ENCODE measurements around the gene CELSR2. TPM values are rescaled to one million over a fixed set of nuclear protein-coding genes. Genes with fewer than 3 reads are reported as not detected.

Gene CELSR2
- total and polyA plus RNA-seq, 12 donors = 0.93 to 10.6 (median 6.2) TPM

DNA sequence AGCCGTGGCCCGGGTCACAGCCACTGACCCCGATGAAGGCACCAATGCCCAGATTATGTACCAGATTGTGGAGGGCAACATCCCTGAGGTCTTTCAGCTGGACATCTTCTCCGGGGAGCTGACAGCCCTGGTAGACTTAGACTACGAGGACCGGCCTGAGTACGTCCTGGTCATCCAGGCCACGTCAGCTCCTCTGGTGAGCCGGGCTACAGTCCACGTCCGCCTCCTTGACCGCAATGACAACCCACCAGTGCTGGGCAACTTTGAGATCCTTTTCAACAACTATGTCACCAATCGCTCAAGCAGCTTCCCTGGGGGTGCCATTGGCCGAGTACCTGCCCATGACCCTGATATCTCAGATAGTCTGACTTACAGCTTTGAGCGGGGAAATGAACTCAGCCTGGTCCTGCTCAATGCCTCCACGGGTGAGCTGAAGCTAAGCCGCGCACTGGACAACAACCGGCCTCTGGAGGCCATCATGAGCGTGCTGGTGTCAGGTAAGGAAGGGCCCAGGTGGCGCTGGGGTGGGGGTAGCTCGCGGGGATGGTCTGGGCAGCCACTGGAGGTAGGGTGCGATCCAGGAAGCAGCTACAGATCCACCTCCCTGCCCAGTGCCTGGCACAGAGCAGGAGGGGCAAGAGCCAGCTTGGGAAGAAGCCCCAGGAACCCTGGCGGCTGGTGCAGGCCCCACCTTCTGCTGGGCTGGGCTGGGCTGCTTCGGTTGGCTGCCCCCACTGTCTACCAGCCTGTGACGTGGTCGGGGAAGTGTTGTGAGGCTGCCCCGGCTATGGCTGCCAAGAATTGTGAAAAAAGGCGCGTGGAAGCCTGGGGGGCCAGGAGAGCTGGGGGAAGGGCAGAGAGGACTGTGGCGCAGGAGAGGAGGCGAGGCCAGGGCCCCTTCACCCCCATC lies 3.8 kb downstream of the CELSR2 start:
- Histone ChIP-seq H3K27ac (peak overlapping the region in 9 of 10 donors; percentile 49 to 79 (median 70)), H3K36me3 (no peaks in the 10 kb centered on the region), H3K9me3 (no peaks in the 10 kb centered on the region), H3K4me3 (no peak overlapping the region), H3K4me1 (peaks cover 10 to 39% (median 24%) of the 10 kb centered on the region in 9 donors), H3K27me3 (peaks cover 0 to 24% (median 4%) of the 10 kb centered on the region in 7 donors)
- WGBS, 2 donors = 85 to 87% methylated on average over 33 of the region's 33 CpGs
- DNase-seq (no peak), ATAC-seq (peak; percentile 15 to 42 (median 24))
- TF ChIP-seq, protein P1, sequence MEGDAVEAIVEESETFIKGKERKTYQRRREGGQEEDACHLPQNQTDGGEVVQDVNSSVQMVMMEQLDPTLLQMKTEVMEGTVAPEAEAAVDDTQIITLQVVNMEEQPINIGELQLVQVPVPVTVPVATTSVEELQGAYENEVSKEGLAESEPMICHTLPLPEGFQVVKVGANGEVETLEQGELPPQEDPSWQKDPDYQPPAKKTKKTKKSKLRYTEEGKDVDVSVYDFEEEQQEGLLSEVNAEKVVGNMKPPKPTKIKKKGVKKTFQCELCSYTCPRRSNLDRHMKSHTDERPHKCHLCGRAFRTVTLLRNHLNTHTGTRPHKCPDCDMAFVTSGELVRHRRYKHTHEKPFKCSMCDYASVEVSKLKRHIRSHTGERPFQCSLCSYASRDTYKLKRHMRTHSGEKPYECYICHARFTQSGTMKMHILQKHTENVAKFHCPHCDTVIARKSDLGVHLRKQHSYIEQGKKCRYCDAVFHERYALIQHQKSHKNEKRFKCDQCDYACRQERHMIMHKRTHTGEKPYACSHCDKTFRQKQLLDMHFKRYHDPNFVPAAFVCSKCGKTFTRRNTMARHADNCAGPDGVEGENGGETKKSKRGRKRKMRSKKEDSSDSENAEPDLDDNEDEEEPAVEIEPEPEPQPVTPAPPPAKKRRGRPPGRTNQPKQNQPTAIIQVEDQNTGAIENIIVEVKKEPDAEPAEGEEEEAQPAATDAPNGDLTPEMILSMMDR (IDR thresholded peaks at IDR 0.05) = no peak
- intact Hi-C loops (cut with DNase I) = no loop called here

DNA sequence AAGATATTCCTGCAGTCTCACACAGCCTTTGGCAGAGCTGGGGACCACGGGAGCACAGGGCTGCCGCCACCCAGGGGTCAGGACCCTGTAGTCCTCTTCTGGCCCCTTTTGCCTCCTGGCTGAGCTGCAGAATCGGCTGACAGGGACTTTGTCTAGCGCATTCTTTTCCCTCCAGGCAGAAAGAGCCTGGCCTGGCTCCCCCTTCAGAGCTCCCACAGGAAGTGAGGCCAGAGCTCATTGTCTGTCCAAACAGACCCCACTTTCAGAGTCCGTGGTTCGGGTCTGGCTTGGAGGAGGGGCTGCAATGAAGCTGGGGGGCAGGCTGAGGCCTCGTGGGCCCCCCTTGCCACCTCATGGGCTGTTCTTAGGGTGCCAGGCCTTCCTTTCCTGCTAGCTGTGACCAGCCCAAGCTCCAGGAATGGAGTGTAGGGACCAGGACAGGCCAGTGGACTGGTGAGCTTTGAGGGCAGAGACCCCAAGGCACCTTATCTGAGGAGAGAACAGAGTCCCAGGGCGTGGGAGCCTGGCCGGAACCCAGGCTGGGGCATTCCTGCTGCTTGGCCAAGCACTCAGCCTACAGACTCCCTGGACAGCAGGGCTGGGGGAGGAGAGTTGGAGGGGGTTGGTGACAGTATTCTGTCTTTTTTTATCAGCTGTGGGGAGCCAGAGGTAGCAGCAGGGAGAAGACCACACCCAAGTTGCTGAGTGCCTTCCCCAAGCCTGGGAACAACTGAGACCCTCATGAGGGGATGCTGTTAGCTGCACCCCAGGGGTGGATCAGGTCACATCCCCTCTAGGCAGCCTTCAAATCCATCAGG lies 4.7 kb downstream of the CELSR2 start:
- peak; percentile 2 to 57 (median 24) for ATAC-seq
- intact Hi-C loops (cut with DNase I) = no loop called here
- H3K36me3 ChIP-seq = peaks cover 0 to 3% (median 0%) of the 10 kb centered on the region in 9 donors
- H3K27ac ChIP-seq = peak overlapping the region in 9 of 10 donors; percentile 49 to 79 (median 70)
- H3K4me1 ChIP-seq = peaks cover 10 to 33% (median 21%) of the 10 kb centered on the region in 9 donors
- H3K27me3 ChIP-seq = peaks cover 0 to 16% (median 0%) of the 10 kb centered on the region in 7 donors
- H3K9me3 ChIP-seq = no peaks in the 10 kb centered on the region
- TF ChIP-seq, protein P1 (IDR thresholded peaks at IDR 0.05) = no peak
- H3K4me3 ChIP-seq = no peak overlapping the region
- DNase-seq = no peak
- WGBS, 2 donors = 35 to 47% methylated on average over 9 of the region's 9 CpGs

DNA sequence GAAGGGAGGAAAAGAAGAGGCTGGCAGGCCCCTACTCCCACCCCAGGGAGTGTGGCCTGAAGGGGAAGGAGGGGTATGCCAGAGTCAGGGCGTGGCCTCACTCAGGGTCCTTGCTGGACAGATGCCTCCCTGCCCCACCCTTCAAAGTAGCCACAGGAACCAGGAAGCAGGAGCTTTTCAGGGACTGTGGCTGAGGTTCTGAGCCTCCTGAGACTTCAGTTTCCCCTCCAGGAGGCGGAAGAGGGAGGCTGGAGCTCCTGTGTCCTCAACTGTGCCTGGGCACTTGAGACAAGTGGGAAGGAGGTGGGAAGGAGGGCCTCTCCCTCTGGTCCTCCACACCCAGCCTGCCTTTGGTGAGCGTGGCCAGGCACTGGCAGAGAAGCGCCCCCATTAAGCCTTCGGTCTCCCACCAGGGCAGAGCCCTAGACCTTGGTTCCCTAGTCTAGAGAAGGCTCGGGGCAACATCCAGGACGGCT lies 5.3 kb downstream of the CELSR2 start:
- TF ChIP-seq, protein P1 (IDR thresholded peaks at IDR 0.05) = no peak
- no peaks in the 10 kb centered on the region for H3K9me3 ChIP-seq
- H3K27me3 ChIP-seq = peaks cover 0 to 13% (median 0%) of the 10 kb centered on the region in 7 donors
- no peak overlapping the region for H3K4me3 ChIP-seq
- H3K4me1 ChIP-seq = peaks cover 10 to 30% (median 18%) of the 10 kb centered on the region in 9 donors
- intact Hi-C loops (cut with DNase I) = no loop called here
- WGBS, 2 donors = 73 to 81% methylated on average over 7 of the region's 7 CpGs
- H3K27ac ChIP-seq = peak overlapping the region in 8 of 10 donors; percentile 49 to 79 (median 70)
- H3K36me3 ChIP-seq = peaks cover 0 to 3% (median 0%) of the 10 kb centered on the region in 9 donors
- no peak for DNase-seq
- ATAC-seq = peak in 5 of 8 donors; percentile 3 to 27 (median 5)
